Measurements from ENCODE around the gene OSM.

GRCh38 chr22:30265131-30265720, 1.4 kb downstream of the OSM start:
- TF ChIP-seq CTCF (IDR thresholded peaks at IDR 0.05) (no peak), POLR2A (IDR thresholded peaks at IDR 0.05) (no peak), EP300 (IDR thresholded peaks at IDR 0.05) (no peak), POLR2AphosphoS5 (IDR thresholded peaks at IDR 0.05) (no peak)

Measured in gastroesophageal sphincter (tissue), 3 donors.